GM12878 (cell line): ENCODE results near the gene MTAP. TPM values are rescaled to one million over a fixed set of nuclear protein-coding genes. Genes with fewer than 3 reads are reported as not detected.

Source experiments
- ATAC-seq: fragments of 200-7000 bp; cut with Tn5 transposase; 3 replicates; pipeline ENCODE4 v1.9.1; 2020; ENCODE audit warnings: mild to moderate bottlenecking, moderate library complexity
- BruUV-seq: library from RNA; stranded (reverse); fragments of 400-500 nt; replicated peaks from 2 replicates; lab custom pipeline; 2021; lab: Mats Ljungman, UMichigan
- CTCF ChIA-PET: fragments of 300-600 bp; sonication (Branson Sonifier 250); formaldehyde crosslinking; extraction: SDS; loops from one replicate; lab custom pipeline; 2021; ENCODE audit warnings: inconsistent platforms; lab: Yijun Ruan, JAX
- POLR2A ChIA-PET: fragments of 350-600 bp; formaldehyde crosslinking; extraction: SDS; loops from one replicate; lab custom pipeline; 2021; ENCODE audit warnings: inconsistent platforms; lab: Charles Lee
- RAD21 ChIA-PET: fragments of 300-600 bp; sonication (Branson Sonifier 250); formaldehyde crosslinking; loops from one replicate; lab custom pipeline; 2023; ENCODE audit warnings: antibody characterized with exemption; ENCODE audit not compliant: unreplicated experiment; lab: Charles Lee
- SMC1A ChIA-PET: fragments of 300-600 bp; sonication (Branson Sonifier 250); formaldehyde crosslinking; loops from one replicate; lab custom pipeline; 2023; ENCODE audit not compliant: unreplicated experiment, uncharacterized antibody; lab: Charles Lee
- DNase-seq: peaks from one replicate; pipeline ENCODE4 v3.0.0-alpha.2; 2011; ENCODE audit warnings: low read depth, low spot score
- FAIRE-seq: peaks from 3 replicates; lab custom pipeline; 2011; peaks lifted over from hg19 to GRCh38; lab: Jason Lieb, UNC
- H2AFZ ChIP-seq: 2 replicates; pipeline ENCODE4 v1.6.0; 2011; ENCODE audit warnings: low read depth, low read length, control low read depth; ENCODE audit not compliant: control insufficient read depth
- H3K27ac ChIP-seq: 2 replicates; pipeline ENCODE4 v1.5.1; 2011; ENCODE audit warnings: control low read depth; ENCODE audit not compliant: control insufficient read depth, insufficient read depth
- H3K27me3 ChIP-seq, 2 experiments: replicated peaks in 1 of 2; 2 replicates each; pipeline versions ENCODE4 v1.6.0 to v1.6.1; 2011; ENCODE audit warnings: low read length in 1 of 2; ENCODE audit not compliant: control insufficient read depth in 2 of 2, insufficient read depth in 2 of 2
- H3K36me3 ChIP-seq, 2 experiments: 2 replicates each; pipeline ENCODE4 v1.5.1; 2011; ENCODE audit warnings: low read length in 1 of 2; ENCODE audit not compliant: control insufficient read depth in 2 of 2, insufficient read depth in 2 of 2
- H3K4me1 ChIP-seq: 2 replicates; pipeline ENCODE4 v1.6.1; 2011; ENCODE audit warnings: mild to moderate bottlenecking, low read length, moderate library complexity, mixed read lengths; ENCODE audit not compliant: control insufficient read depth, insufficient read depth
- H3K4me2 ChIP-seq: 2 replicates; pipeline ENCODE4 v1.6.0; 2011; ENCODE audit warnings: control low read depth; ENCODE audit not compliant: control insufficient read depth, insufficient read depth
- H3K4me3 ChIP-seq: fragments of 200-600 bp; sonication (generic); 2 replicates; pipeline ENCODE4 v1.5.1; 2016
- H3K79me2 ChIP-seq: 2 replicates; pipeline ENCODE4 v1.6.0; 2011; ENCODE audit warnings: low read length; ENCODE audit not compliant: control insufficient read depth, insufficient read depth
- H3K9ac ChIP-seq: 2 replicates; pipeline ENCODE4 v1.8.0; 2011; ENCODE audit warnings: low read length, control low read depth, mixed read lengths; ENCODE audit not compliant: control insufficient read depth, insufficient read depth
- H3K9me3 ChIP-seq: replicated peaks from 3 replicates; pipeline ENCODE4 v1.5.1; 2011; ENCODE audit warnings: mild to moderate bottlenecking, low read length; ENCODE audit not compliant: control insufficient read depth, insufficient read depth
- H4K20me1 ChIP-seq: 2 replicates; pipeline ENCODE4 v1.6.0; 2011; ENCODE audit not compliant: control insufficient read depth, insufficient read depth
- CHD1 ChIP-seq: IDR thresholded peaks from 2 replicates; pipeline ENCODE4 v1.6.1; 2012; ENCODE audit warnings: low read depth, low read length, improper control_type of control experiment
- CHD4 ChIP-seq: fragments of 200-600 bp; sonication (generic); IDR thresholded peaks from 2 replicates; pipeline ENCODE4 v1.6.1; 2016; ENCODE audit warnings: mild to moderate bottlenecking
- CREB1 ChIP-seq: IDR thresholded peaks from 2 replicates; pipeline ENCODE4 v1.6.1; 2012; ENCODE audit warnings: low read depth, mild to moderate bottlenecking, inconsistent platforms
- CTCF ChIP-seq, 3 experiments: IDR thresholded peaks in 2 of 3; conservative IDR thresholded peaks in 1 of 3; 2 replicates each; pipeline ENCODE4 v1.5.1; 2011; ENCODE audit warnings: low read depth in 3 of 3, low read length in 3 of 3, mild to moderate bottlenecking in 3 of 3, control low read depth in 2 of 3, moderate library complexity in 2 of 3, inconsistent platforms in 1 of 3, mixed read lengths in 1 of 3; ENCODE audit not compliant: control insufficient read depth in 2 of 3, insufficient read depth in 1 of 3; ENCODE audit errors: extremely low read depth in 1 of 3
- HDAC6 ChIP-seq: fragments of 200-600 bp; sonication (generic); IDR thresholded peaks from one replicate; pipeline ENCODE4 v1.8.0; 2017; ENCODE audit warnings: antibody characterized with exemption; ENCODE audit not compliant: unreplicated experiment
- MYB ChIP-seq: fragments of 150-350 bp; IDR thresholded peaks from 2 replicates; pipeline ENCODE4 v1.6.1; 2014; ENCODE audit warnings: mild to moderate bottlenecking, low read depth, low read length, borderline replicate concordance
- NFYA ChIP-seq: IDR thresholded peaks from 2 replicates; pipeline ENCODE4 v1.6.1; 2011; ENCODE audit warnings: low read depth, mild to moderate bottlenecking, low read length, improper control_type of control experiment, borderline replicate concordance
- PAX5 ChIP-seq: IDR thresholded peaks from 2 replicates; pipeline ENCODE4 v1.6.1; 2011; ENCODE audit warnings: low read depth, low read length, borderline replicate concordance
- POLR2AphosphoS5 ChIP-seq: IDR thresholded peaks from 2 replicates; pipeline ENCODE4 v1.6.1; 2011; ENCODE audit warnings: mild to moderate bottlenecking, low read length, inconsistent platforms
- RAD51 ChIP-seq: fragments of 450-650 bp; IDR thresholded peaks from 2 replicates; pipeline ENCODE4 v1.6.1; 2016; ENCODE audit warnings: moderate library complexity, mild to moderate bottlenecking, inconsistent platforms
- SIX5 ChIP-seq: IDR thresholded peaks from 2 replicates; pipeline ENCODE4 v1.6.1; 2011; ENCODE audit warnings: mild to moderate bottlenecking, low read depth, low read length, moderate library complexity; ENCODE audit not compliant: severe bottlenecking
- SMAD5 ChIP-seq: IDR thresholded peaks from 2 replicates; pipeline ENCODE4 v1.6.1; 2016; ENCODE audit warnings: antibody characterized with exemption, low read depth
- STAT1 ChIP-seq: fragments of 450-650 bp; conservative IDR thresholded peaks from 2 replicates; pipeline ENCODE4 v1.6.1; 2014; ENCODE audit warnings: antibody characterized with exemption, mild to moderate bottlenecking
- SUPT20H ChIP-seq: IDR thresholded peaks from 2 replicates; pipeline ENCODE4 v1.6.1; 2011; ENCODE audit warnings: low read depth, mild to moderate bottlenecking, low read length, moderate library complexity, borderline replicate concordance; ENCODE audit not compliant: control insufficient read depth
- ZNF622 ChIP-seq: fragments of 450-650 bp; IDR thresholded peaks from 2 replicates; pipeline ENCODE4 v1.6.1; 2017; ENCODE audit warnings: mild to moderate bottlenecking, inconsistent platforms
- WGBS: methylation state at CpG from one replicate; pipeline ENCODE4 v1.1.6; 2016; ENCODE audit warnings: low lambda C conversion rate; ENCODE audit not compliant: insufficient replicate concordance, insufficient coverage; ENCODE audit errors: missing lambda C conversion rate; 5-methylcytosine and 5-hydroxymethylcytosine counted together
- in situ Hi-C: fragments of 300-500 bp; cut with MboI; formaldehyde crosslinking; loops from 9 replicates; pipeline ENCODE4 v1.14.3; 2018; ENCODE audit warnings: mixed read lengths
- intact Hi-C: fragments of 100-400 bp; cut with micrococcal nuclease; formaldehyde crosslinking; loops from one replicate; pipeline ENCODE4 v1.14.2; 2022; ENCODE audit not compliant: unreplicated experiment
- polyA plus RNA-seq, 11 experiments: library from polyadenylated mRNA; depleted of rRNA in 4 of 11; unstranded in 6 of 11; stranded (reverse) in 5 of 11; fragments of >200 nt; fragmentation: Nextera tagmentation in 4 of 11; fragmentation: Illumina TruSeq in 1 of 11; extraction: Ambion mirVana in 4 of 11; extraction: Trizol in 1 of 11; gene quantifications; 1 replicate in 1 of 11; 2 replicates in 10 of 11; pipeline versions ENCODE4 v1.2.1 to v1.2.3, GENCODE V29; 2011 to 2016; ENCODE audit warnings: inconsistent platforms in 2 of 11, missing spikeins in 2 of 11, low read depth in 1 of 11
- total RNA-seq, 4 experiments: library from RNA; depleted of rRNA in 3 of 4; stranded (reverse); fragments of >200 nt in 3 of 4; fragmentation: Illumina TruSeq in 1 of 4; extraction: Trizol in 1 of 4; gene quantifications; 2 replicates each; pipeline versions ENCODE4 v1.2.1 to v1.2.3, GENCODE V29; 2013 to 2021
- TF ChIP-seq, protein P1 (sequence below): fragments of 450-650 bp; conservative IDR thresholded peaks from 2 replicates; pipeline ENCODE4 v1.6.1; 2017; ENCODE audit warnings: mild to moderate bottlenecking, moderate library complexity
- TF ChIP-seq, protein P2 (sequence below): fragments of 150-350 bp; IDR thresholded peaks from 2 replicates; pipeline ENCODE4 v1.6.1; 2014; ENCODE audit warnings: mild to moderate bottlenecking, low read depth, low read length

The MTAP gene
- total and polyA plus RNA-seq, 10 of the 15 experiments (the other 5 are each of a cell fraction or from before 2014, with no cell fraction given), result 16.4 to 29.9 (median 22.6) TPM

- no TSS peak for BruUV-seq
- in situ Hi-C loops, result no loop called here
- peaks cover 29% of the 10 kb centered on the region for H3K4me1 ChIP-seq
- TF ChIP-seq SIX5 (no peak), CHD4 (no peak), STAT1 (no peak), ZNF622 (no peak), PAX5 (no peak), MYB (no peak), RAD51 (no peak), CREB1 (no peak), POLR2AphosphoS5 (no peak), SMAD5 (no peak), CTCF (IDR thresholded peaks at IDR 0.05 in 2 of 3, conservative IDR thresholded peaks at IDR 0.05 in 1 of 3; ENCODE audit: control insufficient read depth in 2 of 3, extremely low read depth in 1 of 3, insufficient read depth in 1 of 3, low read depth in 3 of 3, low read length in 3 of 3) (no peak), NFYA (no peak), HDAC6 (no peak), SUPT20H (no peak), CHD1 (no peak)
- TF ChIP-seq, protein P1, sequence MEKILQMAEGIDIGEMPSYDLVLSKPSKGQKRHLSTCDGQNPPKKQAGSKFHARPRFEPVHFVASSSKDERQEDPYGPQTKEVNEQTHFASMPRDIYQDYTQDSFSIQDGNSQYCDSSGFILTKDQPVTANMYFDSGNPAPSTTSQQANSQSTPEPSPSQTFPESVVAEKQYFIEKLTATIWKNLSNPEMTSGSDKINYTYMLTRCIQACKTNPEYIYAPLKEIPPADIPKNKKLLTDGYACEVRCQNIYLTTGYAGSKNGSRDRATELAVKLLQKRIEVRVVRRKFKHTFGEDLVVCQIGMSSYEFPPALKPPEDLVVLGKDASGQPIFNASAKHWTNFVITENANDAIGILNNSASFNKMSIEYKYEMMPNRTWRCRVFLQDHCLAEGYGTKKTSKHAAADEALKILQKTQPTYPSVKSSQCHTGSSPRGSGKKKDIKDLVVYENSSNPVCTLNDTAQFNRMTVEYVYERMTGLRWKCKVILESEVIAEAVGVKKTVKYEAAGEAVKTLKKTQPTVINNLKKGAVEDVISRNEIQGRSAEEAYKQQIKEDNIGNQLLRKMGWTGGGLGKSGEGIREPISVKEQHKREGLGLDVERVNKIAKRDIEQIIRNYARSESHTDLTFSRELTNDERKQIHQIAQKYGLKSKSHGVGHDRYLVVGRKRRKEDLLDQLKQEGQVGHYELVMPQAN, result no peak
- TF ChIP-seq, protein P2, sequence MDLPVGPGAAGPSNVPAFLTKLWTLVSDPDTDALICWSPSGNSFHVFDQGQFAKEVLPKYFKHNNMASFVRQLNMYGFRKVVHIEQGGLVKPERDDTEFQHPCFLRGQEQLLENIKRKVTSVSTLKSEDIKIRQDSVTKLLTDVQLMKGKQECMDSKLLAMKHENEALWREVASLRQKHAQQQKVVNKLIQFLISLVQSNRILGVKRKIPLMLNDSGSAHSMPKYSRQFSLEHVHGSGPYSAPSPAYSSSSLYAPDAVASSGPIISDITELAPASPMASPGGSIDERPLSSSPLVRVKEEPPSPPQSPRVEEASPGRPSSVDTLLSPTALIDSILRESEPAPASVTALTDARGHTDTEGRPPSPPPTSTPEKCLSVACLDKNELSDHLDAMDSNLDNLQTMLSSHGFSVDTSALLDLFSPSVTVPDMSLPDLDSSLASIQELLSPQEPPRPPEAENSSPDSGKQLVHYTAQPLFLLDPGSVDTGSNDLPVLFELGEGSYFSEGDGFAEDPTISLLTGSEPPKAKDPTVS, result no peak
- no peak overlapping the region for H3K4me2 ChIP-seq
- peaks cover 4% of the 10 kb centered on the region; the same call in 1 of the 3 replicates for H3K9me3 ChIP-seq
- ATAC-seq (no peak), DNase-seq (no peak), FAIRE-seq (no peak)
- H3K9ac ChIP-seq, result no peak overlapping the region
- no peaks in the 10 kb centered on the region for H3K79me2 ChIP-seq
- RAD21 ChIA-PET, result no interaction called here
- 94% methylated on average over 7 of the region's 7 CpGs for WGBS
- H3K27me3 ChIP-seq, result no peaks in the 10 kb centered on the region
- no peak overlapping the region for H3K4me3 ChIP-seq
- H3K27ac ChIP-seq, result no peak overlapping the region
- intact Hi-C loops, result no loop called here
- POLR2A ChIA-PET, result no interaction called here
- peaks cover 9 to 22% of the 10 kb centered on the region in 2 experiments for H3K36me3 ChIP-seq
- SMC1A ChIA-PET, result interaction anchor here (0.7 kb wide), 1 partner anchor 200 kb away, joined by 3 read pairs; no protein-coding TSS in a partner anchor
- H4K20me1 ChIP-seq, result no peaks in the 10 kb centered on the region
- no peak overlapping the region for H2AFZ ChIP-seq
- CTCF ChIA-PET, result interaction anchor here (1.1 to 2.9 kb wide), 2 partner anchors 23 to 171 kb away, joined by 3 to 19 read pairs; no protein-coding TSS in a partner anchor
Measured at GRCh38 chr9:21836437-21837161, 34.2 kb downstream of the MTAP start.
